Progenitor cell of endocrine pancreas (in vitro differentiated cells): Measurements from ENCODE around the gene MARCHF10. TPM values are rescaled to one million over a fixed set of nuclear protein-coding genes. Genes with fewer than 3 reads are reported as not detected.
A peak's percentile ranks its signal among the peaks of the same experiment; 100 is the strongest.

Experiments
- DNase-seq: peaks from one replicate; pipeline ENCODE4 v3.0.0; 2021; ENCODE audit warnings: low spot score; ENCODE audit not compliant: unreplicated experiment
- H3K27ac Mint-ChIP-seq: 2 replicates; pipeline ENCODE4 v1.8.0; 2021; ENCODE audit warnings: mild to moderate bottlenecking, moderate library complexity, mixed read lengths
- H3K27me3 Mint-ChIP-seq: 2 replicates; pipeline ENCODE4 v1.8.0; 2021; ENCODE audit warnings: mixed read lengths
- H3K36me3 Mint-ChIP-seq: 2 replicates; pipeline ENCODE4 v1.8.0; 2022; ENCODE audit warnings: mixed read lengths; ENCODE audit not compliant: insufficient read depth
- H3K4me1 Mint-ChIP-seq: 2 replicates; pipeline ENCODE4 v1.8.0; 2021; ENCODE audit warnings: low read depth, mixed read lengths
- H3K4me3 Mint-ChIP-seq: 2 replicates; pipeline ENCODE4 v1.8.0; 2021; ENCODE audit warnings: low read depth, mild to moderate bottlenecking, moderate library complexity, mixed read lengths
- H3K9me3 Mint-ChIP-seq: 2 replicates; pipeline ENCODE4 v1.8.0; 2021; ENCODE audit warnings: low read depth, mixed read lengths
- total RNA-seq: library from RNA; stranded (reverse); gene quantifications from 2 replicates; pipeline ENCODE4 v1.2.1, GENCODE V29; 2021
- TF ChIP-seq, protein P1 (sequence below): fragments of 200-600 bp; sonication (generic); IDR thresholded peaks from one replicate; pipeline ENCODE4 v1.5.0; 2021; ENCODE audit warnings: antibody characterized with exemption, mild to moderate bottlenecking; ENCODE audit not compliant: unreplicated experiment

Gene MARCHF10
- total RNA-seq, 1 donor from 2014 or later: not detected

DNA sequence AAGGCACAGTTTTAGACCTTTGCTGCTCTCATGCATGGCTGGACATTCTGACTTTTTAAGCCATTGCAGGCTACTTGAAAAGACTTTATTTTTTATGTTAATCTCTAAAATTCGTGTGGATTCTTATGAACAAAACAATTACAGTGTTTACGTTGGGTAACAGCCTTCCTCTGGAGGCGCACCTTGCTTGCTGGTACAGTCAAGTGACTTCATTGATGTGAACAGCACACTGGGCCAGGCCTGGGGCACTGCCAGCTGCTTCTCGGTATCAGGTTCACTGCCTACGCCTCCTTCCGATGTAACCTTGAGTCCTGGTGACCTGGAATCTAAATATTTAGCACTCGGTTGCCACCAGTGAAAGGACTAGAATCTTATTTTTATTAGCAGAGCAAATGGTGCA is 27.8 kb downstream of the MARCHF10 start:
- TF ChIP-seq, protein P1, sequence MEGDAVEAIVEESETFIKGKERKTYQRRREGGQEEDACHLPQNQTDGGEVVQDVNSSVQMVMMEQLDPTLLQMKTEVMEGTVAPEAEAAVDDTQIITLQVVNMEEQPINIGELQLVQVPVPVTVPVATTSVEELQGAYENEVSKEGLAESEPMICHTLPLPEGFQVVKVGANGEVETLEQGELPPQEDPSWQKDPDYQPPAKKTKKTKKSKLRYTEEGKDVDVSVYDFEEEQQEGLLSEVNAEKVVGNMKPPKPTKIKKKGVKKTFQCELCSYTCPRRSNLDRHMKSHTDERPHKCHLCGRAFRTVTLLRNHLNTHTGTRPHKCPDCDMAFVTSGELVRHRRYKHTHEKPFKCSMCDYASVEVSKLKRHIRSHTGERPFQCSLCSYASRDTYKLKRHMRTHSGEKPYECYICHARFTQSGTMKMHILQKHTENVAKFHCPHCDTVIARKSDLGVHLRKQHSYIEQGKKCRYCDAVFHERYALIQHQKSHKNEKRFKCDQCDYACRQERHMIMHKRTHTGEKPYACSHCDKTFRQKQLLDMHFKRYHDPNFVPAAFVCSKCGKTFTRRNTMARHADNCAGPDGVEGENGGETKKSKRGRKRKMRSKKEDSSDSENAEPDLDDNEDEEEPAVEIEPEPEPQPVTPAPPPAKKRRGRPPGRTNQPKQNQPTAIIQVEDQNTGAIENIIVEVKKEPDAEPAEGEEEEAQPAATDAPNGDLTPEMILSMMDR: no peak
- no peak overlapping the region for H3K27ac Mint-ChIP-seq

DNA sequence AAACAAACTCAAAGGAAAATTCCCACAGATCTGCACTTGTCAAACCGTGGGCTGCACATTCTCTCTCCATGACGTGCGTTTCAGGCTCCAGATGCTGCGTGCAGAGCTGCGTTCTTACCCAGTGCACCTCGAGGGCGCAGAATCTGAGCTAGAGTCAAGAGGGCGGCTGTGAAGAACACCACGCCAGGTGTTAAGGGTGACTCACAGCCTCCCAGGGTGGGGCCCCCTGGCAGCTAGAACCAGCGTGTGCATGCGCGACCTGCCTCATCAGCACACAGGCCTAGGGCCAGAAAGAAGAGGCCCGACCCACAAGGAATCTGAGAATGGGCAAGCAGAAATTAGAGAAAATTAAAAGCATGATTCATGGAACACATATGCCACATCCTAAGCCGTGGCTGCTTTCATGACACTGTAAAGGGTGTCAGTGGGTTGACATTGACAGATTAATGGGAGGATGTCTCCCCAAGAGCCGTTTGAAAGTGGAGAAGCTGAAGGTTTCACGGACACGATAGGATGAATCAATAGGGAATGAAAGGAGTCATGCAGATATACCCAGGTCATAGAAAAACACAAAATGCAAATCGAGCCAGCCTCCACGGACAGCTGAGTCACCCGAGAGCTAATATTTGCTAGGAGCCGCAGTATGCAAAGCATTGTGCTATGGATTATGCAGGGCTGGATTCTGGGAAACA is 29.0 kb downstream of the MARCHF10 start:
- H3K4me3 Mint-ChIP-seq: no peak overlapping the region
- H3K27ac Mint-ChIP-seq: peak overlapping the region; percentile 93
- H3K36me3 Mint-ChIP-seq: peaks cover 2% of the 10 kb centered on the region
- peaks cover 4% of the 10 kb centered on the region for H3K9me3 Mint-ChIP-seq
- TF ChIP-seq, protein P1: no peak
- peaks cover 8% of the 10 kb centered on the region for H3K4me1 Mint-ChIP-seq
- peaks cover under 1% of the 10 kb centered on the region for H3K27me3 Mint-ChIP-seq
- no peak for DNase-seq

More for the DNA sequence above, 27.8 kb downstream of the MARCHF10 start:
- no peaks in the 10 kb centered on the region for H3K27me3 Mint-ChIP-seq
- no peak overlapping the region for H3K4me3 Mint-ChIP-seq
- no peak for DNase-seq
- H3K9me3 Mint-ChIP-seq: peaks cover 4% of the 10 kb centered on the region
- H3K4me1 Mint-ChIP-seq: peaks cover 8% of the 10 kb centered on the region
- H3K36me3 Mint-ChIP-seq: peaks cover 2% of the 10 kb centered on the region

DNA sequence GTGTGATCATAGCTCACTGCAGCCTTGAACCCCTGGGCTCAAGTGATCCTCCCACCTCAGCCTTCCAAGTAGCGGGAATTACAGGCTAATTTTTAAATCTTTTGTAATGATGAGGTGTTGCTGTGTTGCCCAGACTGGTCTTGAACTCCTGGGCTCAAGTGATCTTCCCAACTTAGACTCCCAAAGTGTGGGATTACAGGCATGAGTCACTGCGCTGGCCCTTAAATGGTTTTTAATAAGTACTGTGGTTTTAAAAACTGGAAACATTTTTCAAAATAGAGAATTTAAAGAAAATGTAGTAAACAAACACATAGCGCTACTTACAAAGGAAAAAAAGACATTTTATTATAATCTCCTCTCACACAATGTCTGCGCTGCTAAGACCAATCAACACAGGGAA is 32.2 kb downstream of the MARCHF10 start:
- no peak for DNase-seq
- H3K27ac Mint-ChIP-seq: no peak overlapping the region
- H3K36me3 Mint-ChIP-seq: no peaks in the 10 kb centered on the region
- H3K9me3 Mint-ChIP-seq: peaks cover 7% of the 10 kb centered on the region
- H3K27me3 Mint-ChIP-seq: peaks cover 12% of the 10 kb centered on the region
- H3K4me1 Mint-ChIP-seq: peaks cover 8% of the 10 kb centered on the region
- no peak overlapping the region for H3K4me3 Mint-ChIP-seq
- TF ChIP-seq, protein P1: no peak

DNA sequence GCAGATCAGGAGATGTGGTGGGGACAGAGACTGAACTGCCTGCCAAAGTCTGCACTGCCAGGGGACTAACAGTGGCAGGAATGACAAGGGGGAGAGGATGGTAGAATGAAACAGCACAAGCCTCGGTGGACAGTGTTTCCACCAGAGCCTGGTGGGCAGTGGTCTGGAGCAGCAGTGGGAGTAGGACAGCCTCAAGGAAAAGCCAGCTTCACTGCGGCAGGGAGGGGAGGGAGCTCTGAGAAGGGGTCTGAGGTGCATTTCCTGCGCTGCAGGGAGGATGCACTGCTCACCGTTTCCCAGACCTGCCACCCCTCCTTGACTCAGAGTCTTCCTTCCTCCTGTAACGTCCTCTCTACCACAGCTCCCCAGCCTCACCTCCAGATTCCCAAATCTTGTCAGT is 33.8 kb downstream of the MARCHF10 start:
- H3K4me1 Mint-ChIP-seq: peaks cover 8% of the 10 kb centered on the region
- H3K9me3 Mint-ChIP-seq: peaks cover 7% of the 10 kb centered on the region
- peaks cover 12% of the 10 kb centered on the region for H3K27me3 Mint-ChIP-seq

GRCh38 chr17:62767997-62768396 is 40.1 kb downstream of the MARCHF10 start:
- Mint-ChIP-seq H3K4me3 (no peak overlapping the region), H3K27ac (no peak overlapping the region), H3K9me3 (peaks cover 7% of the 10 kb centered on the region), H3K36me3 (no peaks in the 10 kb centered on the region), H3K4me1 (no peaks in the 10 kb centered on the region), H3K27me3 (peaks cover 7% of the 10 kb centered on the region)
- TF ChIP-seq, protein P1: no peak
- no peak for DNase-seq

More for the DNA sequence above, 33.8 kb downstream of the MARCHF10 start:
- H3K36me3 Mint-ChIP-seq: no peaks in the 10 kb centered on the region
- no peak overlapping the region for H3K27ac Mint-ChIP-seq
- H3K4me3 Mint-ChIP-seq: no peak overlapping the region
- TF ChIP-seq, protein P1: no peak
- no peak for DNase-seq
